Heart right ventricle (tissue), 16 donors: ENCODE measurements around the gene SEMA4B. TPM values are rescaled to one million over a fixed set of nuclear protein-coding genes. Genes with fewer than 3 reads are reported as not detected.

ENCODE experiments used
- ATAC-seq, 8 donors: fragments of 200-7000 bp; cut with Tn5 transposase; one replicate each; pipeline ENCODE4 v1.9.1; 2020; ENCODE audit warnings: mild to moderate bottlenecking in 8 of 8, moderate library complexity in 8 of 8, moderate number of reproducible peaks in 1 of 8
- DNase-seq, 2 donors: peaks; one replicate each; pipeline ENCODE4 v3.0.0-alpha.2; 2020
- H3K27ac ChIP-seq, 10 donors: fragments of 200-600 bp; sonication (generic) in 2 of 10; one replicate each; pipeline versions ENCODE4 v1.5.0 to v1.8.0; 2020 to 2022; ENCODE audit warnings: mild to moderate bottlenecking in 3 of 10
- H3K27me3 ChIP-seq, 7 donors: fragments of 200-600 bp; one replicate each; pipeline ENCODE4 v1.8.0; 2021 to 2022; ENCODE audit warnings: mild to moderate bottlenecking in 2 of 7
- H3K36me3 ChIP-seq, 9 donors: fragments of 200-600 bp; sonication (generic) in 1 of 9; one replicate each; pipeline versions ENCODE4 v1.5.0 to v1.8.0; 2020 to 2022; ENCODE audit warnings: mild to moderate bottlenecking in 2 of 9
- H3K4me1 ChIP-seq, 9 donors: fragments of 200-600 bp; sonication (generic) in 1 of 9; one replicate each; pipeline versions ENCODE4 v1.5.0 to v1.8.0; 2020 to 2022; ENCODE audit warnings: mild to moderate bottlenecking in 4 of 9
- H3K4me3 ChIP-seq, 10 donors: fragments of 200-600 bp; sonication (generic) in 2 of 10; one replicate each; pipeline versions ENCODE4 v1.5.0 to v1.8.0; 2020 to 2022; ENCODE audit warnings: mild to moderate bottlenecking in 7 of 10, moderate library complexity in 2 of 10
- H3K9me3 ChIP-seq, 11 donors: fragments of 200-600 bp in 10 of 11; sonication (generic) in 2 of 11; one replicate each; pipeline versions ENCODE4 v1.5.0 to v1.8.0; 2013 to 2022; ENCODE audit warnings: mild to moderate bottlenecking in 2 of 11, control low read depth in 1 of 11, moderate library complexity in 1 of 11
- WGBS, 2 donors: extraction: QIAGEN DNeasy Blood & Tissue Kit; methylation state at CpG; one replicate each; pipeline ENCODE4 v1.1.7; 2013; ENCODE audit warnings: inconsistent platforms in 1 of 2; 5-methylcytosine and 5-hydroxymethylcytosine counted together
- intact Hi-C, 10 donors: fragments of 100-400 bp; cut with DNase I; formaldehyde crosslinking; loops; one replicate each; pipeline versions ENCODE4 v1.11.1 to v1.14.2; 2022
- polyA plus RNA-seq, 2 donors: library from polyadenylated mRNA; stranded (reverse); fragments of 200-250 nt; gene quantifications; one replicate each; pipeline ENCODE4 v1.2.3, GENCODE V29; 2013
- total RNA-seq, 10 donors: library from RNA; stranded (reverse); fragmentation: NEBNext Ultra II Directional in 3 of 10; extraction: Animal tissue kit (Norgen Biotek cat#: 25700) in 3 of 10; gene quantifications; one replicate each; pipeline versions ENCODE4 v1.2.1 to v1.2.4, GENCODE V29; 2021 to 2023
- TF ChIP-seq, protein P1 (sequence below), 9 donors: fragments of 200-600 bp; sonication (generic) in 2 of 9; IDR thresholded peaks; one replicate each; pipeline versions ENCODE4 v1.5.0 to v1.8.0; 2021 to 2022; ENCODE audit warnings: antibody characterized with exemption in 9 of 9, mild to moderate bottlenecking in 5 of 9, moderate library complexity in 1 of 9
- donor health status: Arrhythmogenic right ventricular cardiomyopathy.
- donor health status: ischemic (EF 13 %, LVEDD 7.1; RV severe dilation, severe dysfunction).
- donor health status: healthy with polysubstance abuse.
- donor health status: DM: no; HTN: yes; CAD: no.
- donor health status: DM: no; HTN: no; CAD: no.
- donor health status: ischemic (EF 25% LVEDD 6.9; RV normal size, moderate dysfunction).
- donor health status: ischemic (EF 25% LVEDD 5.7; RV mildly dilated, moderate dysfunction).
- donor health status: healthy.
- donor health status: DM: yes; HTN: yes; CAD: no.
- donor health status: Ischemic cardiomyopathy.
- donor health status: ischemic (EF 35%, LVEDD 5.7; RV mildly dilated, moderate dysfunction).
- donor health status: nonischemic (EF 11% LVEDD 7.7; RV severe dilation, severe dysfunction).
- donor health status: DM: yes; HTN: yes; CAD: no.
- donor health status: PGD.
- donor health status: ischemic (EF 29% LVEDD 5.4; RV normal size, mild dysfunction).
- donor health status: nonischemic (EF 23%, LVEDD 6.1; RV moderate dilation, normal function).

The SEMA4B gene
- total and polyA plus RNA-seq, 12 donors: 9.9 to 76.7 (median 18.4) TPM

DNA sequence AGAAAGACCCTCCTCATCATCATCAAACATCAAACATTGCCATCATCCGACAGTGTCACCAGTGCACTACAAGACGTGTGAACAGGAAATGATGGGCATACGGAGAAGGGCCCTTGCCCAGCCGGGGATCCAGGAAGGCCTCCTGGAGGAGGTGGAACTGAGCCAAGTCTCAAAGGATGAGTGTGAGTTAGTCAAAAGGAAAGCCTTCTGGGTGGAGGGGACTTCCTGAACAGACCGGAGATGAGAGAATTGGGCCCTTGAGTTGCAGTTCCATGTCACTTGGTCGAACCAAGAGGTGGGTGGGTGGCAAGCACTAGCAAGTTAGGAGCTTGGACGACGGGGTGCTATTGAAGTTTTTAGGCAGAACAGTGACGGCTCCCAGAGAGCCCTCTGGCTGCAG, 8.5 kb downstream of the SEMA4B start:
- WGBS, 2 donors: 64 to 78% methylated on average over 9 of the region's 9 CpGs
- intact Hi-C loops: no loop called here
- no peaks in the 10 kb centered on the region for H3K9me3 ChIP-seq
- no peaks in the 10 kb centered on the region for H3K27me3 ChIP-seq
- no peak for ATAC-seq
- peaks cover 0 to 35% (median 0%) of the 10 kb centered on the region in 9 donors for H3K36me3 ChIP-seq
- H3K4me1 ChIP-seq: peaks cover 10 to 72% (median 49%) of the 10 kb centered on the region in 9 donors
- no peak for DNase-seq
- H3K27ac ChIP-seq: no peak overlapping the region
- TF ChIP-seq, protein P1, sequence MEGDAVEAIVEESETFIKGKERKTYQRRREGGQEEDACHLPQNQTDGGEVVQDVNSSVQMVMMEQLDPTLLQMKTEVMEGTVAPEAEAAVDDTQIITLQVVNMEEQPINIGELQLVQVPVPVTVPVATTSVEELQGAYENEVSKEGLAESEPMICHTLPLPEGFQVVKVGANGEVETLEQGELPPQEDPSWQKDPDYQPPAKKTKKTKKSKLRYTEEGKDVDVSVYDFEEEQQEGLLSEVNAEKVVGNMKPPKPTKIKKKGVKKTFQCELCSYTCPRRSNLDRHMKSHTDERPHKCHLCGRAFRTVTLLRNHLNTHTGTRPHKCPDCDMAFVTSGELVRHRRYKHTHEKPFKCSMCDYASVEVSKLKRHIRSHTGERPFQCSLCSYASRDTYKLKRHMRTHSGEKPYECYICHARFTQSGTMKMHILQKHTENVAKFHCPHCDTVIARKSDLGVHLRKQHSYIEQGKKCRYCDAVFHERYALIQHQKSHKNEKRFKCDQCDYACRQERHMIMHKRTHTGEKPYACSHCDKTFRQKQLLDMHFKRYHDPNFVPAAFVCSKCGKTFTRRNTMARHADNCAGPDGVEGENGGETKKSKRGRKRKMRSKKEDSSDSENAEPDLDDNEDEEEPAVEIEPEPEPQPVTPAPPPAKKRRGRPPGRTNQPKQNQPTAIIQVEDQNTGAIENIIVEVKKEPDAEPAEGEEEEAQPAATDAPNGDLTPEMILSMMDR (IDR thresholded peaks at IDR 0.05): no peak
- H3K4me3 ChIP-seq: no peak overlapping the region

DNA sequence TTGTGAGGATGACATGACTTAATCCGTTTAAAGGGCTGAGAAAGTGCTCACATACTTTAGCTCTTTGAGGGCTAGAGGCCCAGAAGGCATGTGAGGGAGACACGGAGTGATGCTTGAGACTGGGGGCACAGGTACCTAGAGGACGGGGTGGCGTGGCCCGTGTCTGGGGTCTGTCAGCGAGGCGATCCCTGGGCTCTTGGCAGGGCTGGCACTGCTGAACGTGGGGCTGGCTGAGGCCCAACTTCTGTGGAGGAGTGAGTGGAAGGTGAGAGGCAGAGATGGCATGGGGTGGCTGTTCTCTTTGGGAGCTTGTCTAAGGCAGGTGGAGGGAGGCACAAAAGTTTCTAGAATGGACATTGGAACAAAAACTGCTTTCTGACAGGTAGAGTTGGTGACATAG, 9.5 kb downstream of the SEMA4B start:
- WGBS, 2 donors: 50 to 69% methylated on average over 8 of the region's 8 CpGs
- peak in 1 of 2 donors; percentile 67 for DNase-seq

DNA sequence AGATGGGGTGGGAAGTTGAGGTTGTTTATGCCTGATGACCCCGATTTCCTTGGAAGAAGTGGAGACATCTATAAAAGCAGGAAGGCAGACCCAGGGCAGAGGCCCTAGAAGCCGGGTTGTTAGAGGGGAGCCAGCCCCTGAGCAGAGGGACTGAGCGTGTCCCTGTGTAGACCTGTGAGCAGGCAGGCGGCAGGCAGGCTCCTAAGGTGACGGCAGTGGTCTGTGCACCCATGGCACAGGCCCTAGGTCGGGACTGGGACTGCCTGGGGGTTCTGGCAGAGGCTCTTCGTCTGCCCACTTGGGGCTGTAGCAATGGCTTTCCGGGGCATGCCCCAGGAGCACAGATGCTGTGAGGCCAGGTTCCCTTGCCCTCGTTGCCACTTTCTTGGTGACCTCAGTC, 9.9 kb downstream of the SEMA4B start:
- Histone ChIP-seq H3K36me3 (peaks cover 0 to 25% (median 0%) of the 10 kb centered on the region in 9 donors), H3K4me1 (peaks cover 10 to 61% (median 39%) of the 10 kb centered on the region in 9 donors), H3K27ac (peak overlapping the region in 2 of 10 donors; percentile 15 to 66), H3K4me3 (no peak overlapping the region), H3K27me3 (no peaks in the 10 kb centered on the region), H3K9me3 (no peaks in the 10 kb centered on the region)
- TF ChIP-seq, protein P1 (IDR thresholded peaks at IDR 0.05): no peak
- 89% methylated on average over 9 of the region's 9 CpGs for WGBS, 2 donors
- intact Hi-C loops: loop anchor here in 1 of 10 donors (5.0 kb wide), 1 partner anchor 49 kb away; no protein-coding TSS in a partner anchor
- no peak for DNase-seq
- peak in 4 of 8 donors; percentile 3 to 39 (median 22) for ATAC-seq

More for the DNA sequence above, 9.5 kb downstream of the SEMA4B start:
- ATAC-seq: peak in 5 of 8 donors; percentile 33 to 57 (median 46)
- no peak overlapping the region for H3K27ac ChIP-seq
- peaks cover 0 to 25% (median 0%) of the 10 kb centered on the region in 9 donors for H3K36me3 ChIP-seq
- no peak overlapping the region for H3K4me3 ChIP-seq
- no peaks in the 10 kb centered on the region for H3K27me3 ChIP-seq
- no peaks in the 10 kb centered on the region for H3K9me3 ChIP-seq
- intact Hi-C loops: loop anchor here in 1 of 10 donors (5.0 kb wide), 1 partner anchor 48 kb away; no protein-coding TSS in a partner anchor
- peaks cover 10 to 65% (median 42%) of the 10 kb centered on the region in 9 donors for H3K4me1 ChIP-seq
- TF ChIP-seq, protein P1 (IDR thresholded peaks at IDR 0.05): no peak

DNA sequence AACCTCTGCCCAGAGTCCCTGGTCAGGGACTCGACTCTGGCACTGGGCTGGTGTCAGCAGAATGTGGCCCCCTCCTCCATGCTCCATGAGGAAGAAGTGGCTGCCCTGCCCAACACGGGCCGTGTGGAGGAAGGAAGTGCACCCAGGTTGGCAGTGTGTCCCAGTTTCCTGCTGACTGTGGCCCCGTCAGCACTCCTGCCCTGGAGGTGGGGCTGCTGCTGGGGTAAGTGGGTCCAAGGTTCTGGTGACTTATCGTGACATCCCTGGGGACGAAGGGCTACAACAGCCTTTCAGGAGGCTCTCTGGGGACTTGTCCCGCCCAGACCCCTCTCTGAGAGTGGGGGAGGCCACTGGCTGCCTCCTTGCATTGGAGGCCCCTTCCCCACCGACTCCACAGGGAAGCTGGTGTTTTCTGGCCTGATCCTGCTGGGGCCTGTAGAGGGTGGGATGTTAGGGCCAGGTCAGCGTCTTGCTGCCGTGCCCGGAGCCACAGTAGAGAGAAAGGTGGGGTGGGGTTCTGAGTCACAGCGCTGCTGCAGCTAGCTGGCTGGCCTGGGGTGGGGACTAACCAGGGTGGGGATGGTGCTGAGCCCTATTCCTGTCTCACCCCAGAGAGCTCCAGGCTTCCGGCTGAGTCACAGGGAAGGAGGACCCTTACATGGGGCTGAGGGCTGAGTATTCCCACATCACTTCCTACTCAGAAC, 10.5 kb downstream of the SEMA4B start:
- WGBS, 2 donors: 50 to 74% methylated on average over 13 of the region's 13 CpGs
- intact Hi-C loops: loop anchor here in 1 of 10 donors (5.0 kb wide), 1 partner anchor 49 kb away; no protein-coding TSS in a partner anchor
- Histone ChIP-seq H3K4me1 (peaks cover 10 to 55% (median 33%) of the 10 kb centered on the region in 9 donors), H3K36me3 (peaks cover 0 to 25% (median 0%) of the 10 kb centered on the region in 9 donors), H3K27me3 (no peaks in the 10 kb centered on the region), H3K4me3 (no peak overlapping the region), H3K27ac (peak overlapping the region in 1 of 10 donors; percentile 66), H3K9me3 (no peaks in the 10 kb centered on the region)
- TF ChIP-seq, protein P1 (IDR thresholded peaks at IDR 0.05): no peak
- DNase-seq: no peak
- ATAC-seq: peak in 6 of 8 donors; percentile 24 to 62 (median 42)
